ENCODE measurements around the gene SAXO1. TPM values are rescaled to one million over a fixed set of nuclear protein-coding genes. Genes with fewer than 3 reads are reported as not detected.
A peak's percentile ranks its signal among the peaks of the same experiment; 100 is the strongest.

Gene SAXO1
- total and polyA plus RNA-seq, 7 experiments from 2014 or later: 0.13 to 0.45 (median 0.30) TPM; not detected in 3

DNA sequence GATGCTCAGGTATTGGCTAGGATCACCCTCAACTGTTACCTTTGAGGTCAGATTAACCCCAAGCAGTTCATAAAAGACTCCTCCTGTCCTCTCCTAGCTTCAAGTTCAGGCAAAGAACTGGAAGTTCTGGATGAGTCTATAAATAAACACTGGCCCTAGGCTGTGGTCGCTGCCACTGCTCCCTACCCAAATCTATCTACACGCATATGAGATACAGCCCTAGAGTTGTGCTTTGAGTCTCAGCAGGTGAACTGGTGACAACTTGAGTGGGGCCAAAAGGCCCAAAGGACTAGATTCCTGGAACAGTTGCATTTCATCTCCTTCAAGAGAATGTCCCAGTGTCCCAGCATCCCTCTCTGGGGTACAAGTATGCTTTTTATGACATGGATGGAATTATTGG is 62.6 kb downstream of the SAXO1 start:
- ChIA-PET POLR2A (no interaction called here), CTCF (no interaction called here)
- Histone ChIP-seq H3K27me3 (ENCODE audit: control insufficient read depth in 2 of 2, insufficient read depth in 2 of 2, low read length in 2 of 2) (no peaks in the 10 kb centered on the region), H3K27ac (ENCODE audit: low read depth, low read length) (no peak overlapping the region), H3K9me3 (ENCODE audit: control insufficient read depth in 2 of 3, low read length in 3 of 3) (peaks cover 0 to 4% (median 0%) of the 10 kb centered on the region in 3 experiments), H3K4me3 (ENCODE audit: low read length) (no peak overlapping the region), H3K4me1 (ENCODE audit: control insufficient read depth in 2 of 2, insufficient read depth in 2 of 2, low read length in 2 of 2) (no peaks in the 10 kb centered on the region), H3K36me3 (ENCODE audit: control insufficient read depth in 2 of 3, insufficient read depth in 3 of 3, low read length in 3 of 3) (no peaks in the 10 kb centered on the region)
- H3K4me1 Mint-ChIP-seq: no peaks in the 10 kb centered on the region
- H3K27me3 Mint-ChIP-seq: peaks cover 5 to 32% (median 19%) of the 10 kb centered on the region in 5 donors
- no peak for DNase-seq
- no peak overlapping the region for H3K4me3 Mint-ChIP-seq
- intact Hi-C loops (cut with micrococcal nuclease): no loop called here
- H3K27ac Mint-ChIP-seq: no peak overlapping the region
- H3K9me3 Mint-ChIP-seq: peaks cover 0 to 25% (median 12%) of the 10 kb centered on the region in 11 donors
- ATAC-seq: no peak
- H3K36me3 Mint-ChIP-seq: peaks cover 0 to 4% (median 0%) of the 10 kb centered on the region in 5 donors

GRCh38 chr9:18969128-18969527 is 63.9 kb downstream of the SAXO1 start:
- POLR2A ChIA-PET: no interaction called here
- Mint-ChIP-seq H3K4me3 (no peak overlapping the region), H3K9me3 (peaks cover 6 to 38% (median 22%) of the 10 kb centered on the region in 11 donors), H3K36me3 (peaks cover 0 to 4% (median 0%) of the 10 kb centered on the region in 5 donors), H3K4me1 (no peaks in the 10 kb centered on the region), H3K27me3 (peaks cover 6 to 31% (median 19%) of the 10 kb centered on the region in 5 donors), H3K27ac (no peak overlapping the region)
- ATAC-seq (no peak), DNase-seq (no peak)
- no peaks in the 10 kb centered on the region for H3K36me3 ChIP-seq (ENCODE audit: control insufficient read depth in 2 of 3, insufficient read depth in 3 of 3, low read length in 3 of 3)
- intact Hi-C loops (cut with micrococcal nuclease): no loop called here
- H3K4me1 ChIP-seq (ENCODE audit: control insufficient read depth in 2 of 2, insufficient read depth in 2 of 2, low read length in 2 of 2): no peaks in the 10 kb centered on the region
- H3K27ac ChIP-seq (ENCODE audit: low read depth, low read length): no peak overlapping the region
- CTCF ChIA-PET: no interaction called here
- no peak overlapping the region for H3K4me3 ChIP-seq (ENCODE audit: low read length)
- peaks cover 0 to 4% (median 0%) of the 10 kb centered on the region in 3 experiments for H3K9me3 ChIP-seq (ENCODE audit: control insufficient read depth in 2 of 3, low read length in 3 of 3)
- H3K27me3 ChIP-seq (ENCODE audit: control insufficient read depth in 2 of 2, insufficient read depth in 2 of 2, low read length in 2 of 2): no peaks in the 10 kb centered on the region

GRCh38 chr9:18955626-18956025 is 77.4 kb downstream of the SAXO1 start:
- Histone ChIP-seq H3K9me3 (ENCODE audit: control insufficient read depth in 2 of 3, low read length in 3 of 3) (no peaks in the 10 kb centered on the region), H3K4me3 (ENCODE audit: low read length) (no peak overlapping the region), H3K27me3 (ENCODE audit: control insufficient read depth in 2 of 2, insufficient read depth in 2 of 2, low read length in 2 of 2) (no peaks in the 10 kb centered on the region), H3K4me1 (ENCODE audit: control insufficient read depth in 2 of 2, insufficient read depth in 2 of 2, low read length in 2 of 2) (no peaks in the 10 kb centered on the region), H3K27ac (ENCODE audit: low read depth, low read length) (no peak overlapping the region), H3K36me3 (ENCODE audit: control insufficient read depth in 2 of 3, insufficient read depth in 3 of 3, low read length in 3 of 3) (no peaks in the 10 kb centered on the region)
- no peaks in the 10 kb centered on the region for H3K4me1 Mint-ChIP-seq
- POLR2A ChIA-PET: no interaction called here
- DNase-seq (no peak), ATAC-seq (no peak)
- peak overlapping the region in 1 of 9 donors; percentile 22 for H3K27ac Mint-ChIP-seq
- peaks cover 8 to 23% (median 17%) of the 10 kb centered on the region in 5 donors for H3K27me3 Mint-ChIP-seq
- CTCF ChIA-PET: no interaction called here
- intact Hi-C loops (cut with micrococcal nuclease): no loop called here
- H3K4me3 Mint-ChIP-seq: no peak overlapping the region
- peaks cover 0 to 17% (median 0%) of the 10 kb centered on the region in 11 donors for H3K9me3 Mint-ChIP-seq
- no peaks in the 10 kb centered on the region for H3K36me3 Mint-ChIP-seq

- Mint-ChIP-seq H3K4me3 (no peak overlapping the region), H3K36me3 (no peaks in the 10 kb centered on the region), H3K27me3 (peaks cover 2 to 13% (median 7%) of the 10 kb centered on the region in 5 donors), H3K4me1 (no peaks in the 10 kb centered on the region), H3K27ac (no peak overlapping the region), H3K9me3 (no peaks in the 10 kb centered on the region)
- POLR2A ChIA-PET: interaction anchor here (0.5 kb wide), 1 partner anchor 634 kb away, joined by 3 read pairs; no protein-coding TSS in a partner anchor
- DNase-seq (no peak), ATAC-seq (no peak)
- H3K9me3 ChIP-seq (ENCODE audit: control insufficient read depth in 2 of 3, low read length in 3 of 3): no peaks in the 10 kb centered on the region
- H3K4me1 ChIP-seq (ENCODE audit: control insufficient read depth in 2 of 2, insufficient read depth in 2 of 2, low read length in 2 of 2): no peaks in the 10 kb centered on the region
- H3K36me3 ChIP-seq (ENCODE audit: control insufficient read depth in 2 of 3, insufficient read depth in 3 of 3, low read length in 3 of 3): no peaks in the 10 kb centered on the region
- H3K27ac ChIP-seq (ENCODE audit: low read depth, low read length): no peak overlapping the region
- no peak overlapping the region for H3K4me3 ChIP-seq (ENCODE audit: low read length)
- intact Hi-C loops (cut with micrococcal nuclease): no loop called here
- CTCF ChIA-PET: no interaction called here
- no peaks in the 10 kb centered on the region for H3K27me3 ChIP-seq (ENCODE audit: control insufficient read depth in 2 of 2, insufficient read depth in 2 of 2, low read length in 2 of 2)
Observed at GRCh38 chr9:18951936-18952335, 81.1 kb downstream of the SAXO1 start.

DNA sequence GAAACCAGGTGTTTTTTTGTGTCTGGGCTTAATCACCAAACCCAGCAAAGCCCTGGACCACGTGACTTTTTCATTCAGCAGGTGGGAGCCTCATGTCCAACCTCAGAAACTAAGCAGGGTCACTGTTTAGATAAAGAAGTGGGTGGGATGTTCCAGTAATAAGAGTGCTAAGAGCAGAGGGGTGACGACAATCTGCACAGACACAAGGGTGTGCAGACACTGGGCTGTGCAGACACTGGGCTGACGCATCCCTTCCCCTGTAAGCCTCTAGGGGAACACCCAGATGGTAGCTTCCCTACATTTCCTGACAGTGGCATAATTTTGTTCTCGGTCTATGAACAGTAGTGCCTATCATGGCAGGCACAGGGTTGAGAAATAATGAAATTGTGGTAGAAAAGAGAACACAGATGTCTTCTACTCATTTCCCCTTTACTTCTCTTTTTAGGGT is 85.1 kb downstream of the SAXO1 start:
- H3K27ac Mint-ChIP-seq: no peak overlapping the region
- H3K4me3 ChIP-seq (ENCODE audit: low read length): no peak overlapping the region
- H3K9me3 ChIP-seq (ENCODE audit: control insufficient read depth in 2 of 3, low read length in 3 of 3): no peaks in the 10 kb centered on the region
- peaks cover 0 to 3% of the 10 kb centered on the region in 2 donors for H3K27me3 ChIP-seq (ENCODE audit: control insufficient read depth in 2 of 2, insufficient read depth in 2 of 2, low read length in 2 of 2)
- peaks cover 0 to 5% (median 0%) of the 10 kb centered on the region in 11 donors for H3K9me3 Mint-ChIP-seq
- H3K4me1 Mint-ChIP-seq: no peaks in the 10 kb centered on the region
- CTCF ChIA-PET: no interaction called here
- no peak overlapping the region for H3K4me3 Mint-ChIP-seq
- peaks cover 3 to 17% (median 7%) of the 10 kb centered on the region in 5 donors for H3K27me3 Mint-ChIP-seq
- peak; percentile 76 for ATAC-seq
- H3K36me3 Mint-ChIP-seq: peaks cover 0 to 4% (median 0%) of the 10 kb centered on the region in 5 donors
- no peak for DNase-seq
- intact Hi-C loops (cut with micrococcal nuclease): no loop called here
- no peaks in the 10 kb centered on the region for H3K36me3 ChIP-seq (ENCODE audit: control insufficient read depth in 2 of 3, insufficient read depth in 3 of 3, low read length in 3 of 3)
- no peaks in the 10 kb centered on the region for H3K4me1 ChIP-seq (ENCODE audit: control insufficient read depth in 2 of 2, insufficient read depth in 2 of 2, low read length in 2 of 2)
- no peak overlapping the region for H3K27ac ChIP-seq (ENCODE audit: low read depth, low read length)
- POLR2A ChIA-PET: no interaction called here

DNA sequence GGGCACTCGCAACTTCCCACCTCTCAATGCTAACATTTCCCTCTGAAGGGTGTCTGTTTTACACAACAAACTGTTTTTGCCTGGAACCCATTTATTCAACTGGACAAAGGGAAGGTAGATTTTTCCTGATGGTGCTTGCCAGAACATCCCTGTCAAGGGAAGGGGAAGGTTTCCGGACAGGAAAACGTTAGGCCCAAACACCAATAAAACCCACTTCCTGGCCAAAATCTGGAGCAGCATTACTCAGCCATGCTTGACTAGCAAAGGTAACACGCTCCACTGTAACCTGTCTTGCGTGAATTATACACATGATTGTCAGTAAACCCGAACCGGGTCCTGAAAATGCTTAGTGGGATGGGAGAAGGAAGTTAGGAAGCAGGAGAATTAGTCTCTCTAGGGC is 90.2 kb downstream of the SAXO1 start:
- Mint-ChIP-seq H3K27ac (no peak overlapping the region), H3K9me3 (peaks cover 0 to 5% (median 0%) of the 10 kb centered on the region in 11 donors), H3K4me3 (no peak overlapping the region), H3K27me3 (peaks cover 0 to 23% (median 19%) of the 10 kb centered on the region in 5 donors), H3K36me3 (peaks cover 0 to 4% (median 0%) of the 10 kb centered on the region in 5 donors), H3K4me1 (no peaks in the 10 kb centered on the region)
- Histone ChIP-seq H3K9me3 (ENCODE audit: control insufficient read depth in 2 of 3, low read length in 3 of 3) (no peaks in the 10 kb centered on the region), H3K4me3 (ENCODE audit: low read length) (no peak overlapping the region), H3K27ac (ENCODE audit: low read depth, low read length) (no peak overlapping the region), H3K4me1 (ENCODE audit: control insufficient read depth in 2 of 2, insufficient read depth in 2 of 2, low read length in 2 of 2) (no peaks in the 10 kb centered on the region), H3K36me3 (ENCODE audit: control insufficient read depth in 2 of 3, insufficient read depth in 3 of 3, low read length in 3 of 3) (no peaks in the 10 kb centered on the region), H3K27me3 (ENCODE audit: control insufficient read depth in 2 of 2, insufficient read depth in 2 of 2, low read length in 2 of 2) (peaks cover 0 to 3% of the 10 kb centered on the region in 2 donors)
- POLR2A ChIA-PET: no interaction called here
- intact Hi-C loops (cut with micrococcal nuclease): no loop called here
- DNase-seq (no peak), ATAC-seq (no peak)
- CTCF ChIA-PET: no interaction called here

- no peaks in the 10 kb centered on the region for H3K4me1 Mint-ChIP-seq
- peaks cover 0 to 29% (median 26%) of the 10 kb centered on the region in 5 donors for H3K27me3 Mint-ChIP-seq
- Histone ChIP-seq H3K27me3 (ENCODE audit: control insufficient read depth in 2 of 2, insufficient read depth in 2 of 2, low read length in 2 of 2) (peaks cover 0 to 3% of the 10 kb centered on the region in 2 donors), H3K4me1 (ENCODE audit: control insufficient read depth in 2 of 2, insufficient read depth in 2 of 2, low read length in 2 of 2) (no peaks in the 10 kb centered on the region), H3K27ac (ENCODE audit: low read depth, low read length) (no peak overlapping the region), H3K4me3 (ENCODE audit: low read length) (no peak overlapping the region), H3K9me3 (ENCODE audit: control insufficient read depth in 2 of 3, low read length in 3 of 3) (no peaks in the 10 kb centered on the region), H3K36me3 (ENCODE audit: control insufficient read depth in 2 of 3, insufficient read depth in 3 of 3, low read length in 3 of 3) (no peaks in the 10 kb centered on the region)
- ATAC-seq (no peak), DNase-seq (no peak)
- POLR2A ChIA-PET: no interaction called here
- intact Hi-C loops (cut with micrococcal nuclease): no loop called here
- peaks cover 0 to 4% (median 0%) of the 10 kb centered on the region in 5 donors for H3K36me3 Mint-ChIP-seq
- CTCF ChIA-PET: no interaction called here
- peaks cover 0 to 5% (median 0%) of the 10 kb centered on the region in 11 donors for H3K9me3 Mint-ChIP-seq
- H3K4me3 Mint-ChIP-seq: no peak overlapping the region
- no peak overlapping the region for H3K27ac Mint-ChIP-seq
Observed at GRCh38 chr9:18941060-18941740, 91.8 kb downstream of the SAXO1 start.
